Measurements from ENCODE around the gene MYO7B.

- TF ChIP-seq CTCF (conservative IDR thresholded peaks at IDR 0.05; ENCODE audit: low read depth, low read length) = no peak
- TF ChIP-seq EZH2phosphoT487 (IDR thresholded peaks at IDR 0.05; ENCODE audit: borderline replicate concordance, low read length) = no peak
Observed at GRCh38 chr2:127577973-127578372, 42.5 kb downstream of the MYO7B start.
